HG02938 (cell line): ENCODE measurements around the gene CD164L2.
"Not testable (repeated sequence)": the region's sequence is repeated elsewhere in the genome, so short reads cannot be mapped to it uniquely, and the experiment has no call there.

ENCODE experiments used
- ATAC-seq: cut with Tn5 transposase; IDR thresholded peaks from one replicate; pipeline ENCODE4 v1.9.1; 2021; ENCODE audit warnings: mild to moderate bottlenecking, moderate library complexity; ENCODE audit not compliant: unreplicated experiment

CD164L2 gene

GRCh38 chr1:27391511-27392095, 8.5 kb upstream of the CD164L2 start:
- no peak for ATAC-seq

- ATAC-seq, result no peak
Measured at GRCh38 chr1:27388337-27389005, 5.3 kb upstream of the CD164L2 start.

DNA sequence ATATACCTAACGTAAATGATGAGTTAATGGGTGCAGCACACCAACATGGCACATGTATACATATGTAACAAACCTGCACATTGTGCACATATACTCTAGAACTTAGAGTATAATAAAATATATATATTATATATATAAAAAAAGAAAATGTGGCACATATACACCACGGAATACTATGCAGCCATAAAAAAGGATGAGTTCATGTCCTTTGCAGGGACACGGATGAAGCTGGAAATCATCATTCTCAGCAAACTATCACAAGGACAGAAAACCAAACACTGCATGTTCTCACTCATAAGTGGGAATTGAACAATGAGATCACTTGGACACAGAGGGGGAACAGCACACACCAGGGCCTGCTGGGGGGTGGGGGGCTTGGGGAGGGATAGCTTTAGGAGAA, 1.7 kb upstream of the CD164L2 start:
- ATAC-seq, result not testable (repeated sequence)

DNA sequence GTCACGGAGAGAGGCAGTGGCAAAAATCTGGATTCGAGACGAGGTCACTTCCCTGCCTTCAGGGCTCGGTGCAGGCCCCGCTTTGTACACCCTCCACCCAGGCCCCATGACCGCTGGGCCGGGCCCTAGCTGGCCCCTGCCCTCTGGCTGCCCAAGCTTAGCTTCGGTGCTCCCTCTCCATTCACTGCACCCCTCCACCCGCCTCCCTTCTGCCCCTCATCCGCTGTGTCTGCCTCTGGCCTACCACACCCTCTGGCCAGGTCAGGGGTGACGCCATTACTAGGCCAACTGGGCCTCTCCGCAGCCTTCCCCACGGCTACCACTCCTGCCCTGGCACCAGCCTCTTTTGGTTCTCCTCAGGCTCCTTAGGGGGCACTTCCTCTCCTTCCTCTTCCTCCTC, 528 bp upstream of the CD164L2 start:
- no peak for ATAC-seq

DNA sequence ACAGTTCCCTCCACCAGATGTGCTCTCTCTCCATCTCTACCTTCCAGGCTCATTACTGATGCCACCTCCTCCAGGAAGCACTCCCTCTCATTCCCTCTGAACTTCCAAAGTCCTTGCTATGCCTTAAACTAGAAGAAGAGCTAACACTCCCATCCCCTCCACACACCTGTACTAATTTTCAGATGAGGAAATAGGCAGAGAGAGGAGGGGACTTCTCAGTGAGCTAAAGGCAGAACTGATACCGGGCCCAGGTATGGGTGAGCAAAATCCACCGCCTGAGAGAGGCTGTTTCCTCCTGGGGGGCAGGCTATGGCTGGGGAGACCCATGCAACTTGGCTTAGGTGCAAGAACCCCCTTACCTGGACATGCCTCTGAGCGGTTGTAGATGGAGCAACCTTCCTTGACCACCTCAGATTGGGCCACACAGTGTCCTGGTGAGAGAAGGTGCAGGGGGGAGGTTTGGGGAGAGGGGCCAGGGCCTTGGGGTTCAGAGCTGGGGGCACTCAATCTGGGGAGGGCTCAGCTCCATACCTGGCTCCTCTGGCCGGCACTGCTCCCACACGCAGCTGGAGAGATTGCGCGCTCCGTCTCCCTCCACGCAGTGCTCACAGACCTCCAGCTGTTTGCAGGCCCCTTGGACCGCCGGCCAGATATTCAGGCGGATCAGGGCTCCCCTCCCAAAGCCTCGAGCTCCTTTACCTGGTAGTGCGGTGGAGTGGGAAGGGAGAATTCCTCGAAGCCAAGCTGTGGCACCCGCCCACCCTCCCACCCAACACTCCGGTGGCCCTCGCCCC, 967 bp downstream of the CD164L2 start:
- no peak for ATAC-seq

GRCh38 chr1:27380766-27381733, 2.1 kb downstream of the CD164L2 start:
- no peak for ATAC-seq

DNA sequence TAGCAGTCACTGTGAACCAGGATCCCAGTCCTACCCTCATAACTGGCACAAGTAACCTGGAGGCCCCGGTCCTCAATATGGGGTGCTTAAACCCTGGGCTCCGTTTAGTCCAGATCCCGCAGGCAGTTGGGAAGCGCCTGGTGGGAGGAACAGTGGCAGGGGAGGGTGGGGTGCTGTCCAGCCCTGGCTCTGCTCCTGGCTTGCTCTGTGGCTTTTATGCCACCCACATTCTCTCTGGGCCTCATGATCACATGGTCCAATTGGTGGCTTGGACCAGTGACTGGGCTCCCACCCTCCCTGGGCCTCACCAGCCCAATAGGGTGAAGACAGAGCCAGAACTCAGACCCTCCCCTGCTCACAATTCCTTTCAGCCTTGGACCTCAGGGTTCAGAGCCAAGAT, 2.9 kb downstream of the CD164L2 start:
- ATAC-seq, result no peak

GRCh38 chr1:27379564-27380122, 3.5 kb downstream of the CD164L2 start:
- ATAC-seq, result no peak

DNA sequence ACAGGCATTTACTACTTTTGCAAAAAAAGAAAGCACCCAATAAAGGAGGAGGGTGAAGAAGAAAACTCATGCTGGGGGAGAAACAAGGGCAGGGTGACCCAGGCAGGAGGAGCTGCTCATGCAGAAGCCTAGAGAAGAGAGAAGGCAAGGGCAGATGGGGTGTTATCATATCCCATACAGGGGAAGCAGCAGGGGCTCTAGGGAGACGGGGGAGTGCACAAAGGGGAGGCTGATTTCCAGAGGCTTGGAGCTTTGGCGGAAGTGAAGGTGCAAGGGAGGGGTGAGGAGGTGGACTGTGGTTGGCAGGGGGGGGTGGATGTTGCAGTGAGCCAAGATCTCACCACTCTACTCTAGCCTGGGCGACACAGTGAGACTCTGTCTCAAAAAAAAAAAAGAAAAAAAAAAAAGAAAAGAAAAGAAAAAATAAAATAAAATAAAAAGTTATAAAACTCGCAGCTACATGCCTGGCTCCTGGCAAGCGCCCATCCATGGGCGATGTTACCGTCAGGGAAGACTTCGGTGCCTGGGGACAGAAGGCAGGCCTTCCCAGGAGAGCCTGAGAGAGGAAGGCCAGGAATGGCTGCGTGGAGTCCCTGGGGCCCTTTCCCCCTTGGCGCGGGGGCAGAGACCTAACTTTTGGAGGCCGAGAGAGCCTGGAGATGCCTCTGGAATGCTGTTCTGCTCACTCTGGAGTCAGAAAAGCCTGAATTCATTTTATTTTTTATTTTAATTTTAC, 5.2 kb downstream of the CD164L2 start:
- ATAC-seq, result no peak

DNA sequence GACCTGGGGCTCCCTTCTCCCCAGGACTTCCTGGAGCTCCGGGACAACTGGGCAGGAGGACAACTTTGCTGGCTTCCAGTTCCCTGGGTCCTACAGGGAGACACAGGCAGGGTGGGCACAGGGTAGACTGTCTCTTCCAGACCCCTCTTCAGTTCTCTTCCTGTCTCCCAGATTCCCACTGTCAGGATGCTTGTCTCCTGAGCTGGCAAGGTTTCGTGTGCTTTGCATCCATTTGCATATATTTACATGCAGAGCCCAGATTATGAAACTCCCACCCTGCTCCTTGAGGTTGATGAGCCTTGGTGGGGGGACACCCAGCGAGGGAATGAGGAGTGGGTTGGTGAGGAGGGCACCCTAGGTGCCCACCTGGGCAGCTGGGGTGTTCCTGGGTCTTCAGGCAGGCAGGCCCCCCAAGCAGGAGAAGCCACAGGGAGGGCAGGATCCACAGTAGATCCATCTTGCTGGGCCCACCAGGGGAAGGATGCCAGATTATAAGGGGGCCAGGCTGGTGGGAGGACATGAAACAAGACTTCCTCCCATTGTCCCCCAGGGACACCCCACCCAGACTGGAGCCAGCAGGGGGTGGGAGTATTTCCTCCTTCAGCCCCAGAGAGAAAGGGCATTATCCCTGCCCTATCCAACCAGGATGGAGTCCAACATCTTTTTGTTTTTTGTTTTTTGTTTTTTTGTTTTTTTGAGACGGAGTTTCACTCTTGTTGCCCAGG, 8.6 kb downstream of the CD164L2 start, which contains the start of gene FCN3:
Gene FCN3, minus strand, starts transcription at position 463 of the 725 bp plus-strand sequence. Its CDS starts 6 bp downstream, at position 457.
- no peak for ATAC-seq

DNA sequence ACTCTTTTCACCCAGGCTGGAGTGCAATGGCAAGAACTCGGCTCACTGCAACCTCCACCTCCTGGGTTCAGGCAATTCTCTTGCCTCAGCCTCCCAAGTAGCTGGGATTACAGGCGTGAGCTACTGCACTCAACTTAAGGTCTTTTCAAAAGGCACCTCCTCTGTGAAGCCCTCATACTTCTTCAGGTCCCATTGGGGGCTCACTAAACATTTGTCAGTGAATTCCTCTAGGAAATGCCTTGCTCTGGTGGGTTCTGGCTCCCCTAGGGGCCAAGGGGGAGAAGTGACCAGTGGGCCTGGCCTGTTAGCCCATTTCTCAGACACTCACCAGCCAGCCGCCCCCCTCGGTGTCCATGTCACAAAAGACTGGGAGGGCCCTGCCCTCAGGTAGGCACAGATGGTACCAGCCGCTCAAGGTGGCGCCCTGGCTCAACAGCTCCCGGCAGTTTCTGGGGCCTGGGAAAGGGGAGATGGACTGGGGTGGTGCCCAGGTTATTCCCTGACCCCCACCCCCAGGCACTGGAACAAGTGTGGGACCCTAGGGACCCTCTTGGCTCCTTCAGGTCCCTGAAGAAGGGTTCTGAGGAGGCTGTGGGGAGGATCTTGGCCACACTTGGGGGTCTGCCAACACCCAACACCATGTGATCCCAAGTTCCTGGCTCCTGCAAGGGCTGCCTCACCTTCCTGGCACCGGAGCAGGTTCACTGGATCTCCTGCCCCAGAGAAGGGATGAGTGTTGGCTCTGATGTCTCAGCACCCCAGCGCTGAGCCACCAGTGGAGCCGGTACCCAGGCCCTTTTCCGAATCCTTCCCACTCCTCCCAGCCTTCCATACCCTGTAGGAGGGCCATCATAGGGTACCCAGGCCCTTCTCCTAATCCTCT, 10.1 kb downstream of the CD164L2 start:
- no peak for ATAC-seq

DNA sequence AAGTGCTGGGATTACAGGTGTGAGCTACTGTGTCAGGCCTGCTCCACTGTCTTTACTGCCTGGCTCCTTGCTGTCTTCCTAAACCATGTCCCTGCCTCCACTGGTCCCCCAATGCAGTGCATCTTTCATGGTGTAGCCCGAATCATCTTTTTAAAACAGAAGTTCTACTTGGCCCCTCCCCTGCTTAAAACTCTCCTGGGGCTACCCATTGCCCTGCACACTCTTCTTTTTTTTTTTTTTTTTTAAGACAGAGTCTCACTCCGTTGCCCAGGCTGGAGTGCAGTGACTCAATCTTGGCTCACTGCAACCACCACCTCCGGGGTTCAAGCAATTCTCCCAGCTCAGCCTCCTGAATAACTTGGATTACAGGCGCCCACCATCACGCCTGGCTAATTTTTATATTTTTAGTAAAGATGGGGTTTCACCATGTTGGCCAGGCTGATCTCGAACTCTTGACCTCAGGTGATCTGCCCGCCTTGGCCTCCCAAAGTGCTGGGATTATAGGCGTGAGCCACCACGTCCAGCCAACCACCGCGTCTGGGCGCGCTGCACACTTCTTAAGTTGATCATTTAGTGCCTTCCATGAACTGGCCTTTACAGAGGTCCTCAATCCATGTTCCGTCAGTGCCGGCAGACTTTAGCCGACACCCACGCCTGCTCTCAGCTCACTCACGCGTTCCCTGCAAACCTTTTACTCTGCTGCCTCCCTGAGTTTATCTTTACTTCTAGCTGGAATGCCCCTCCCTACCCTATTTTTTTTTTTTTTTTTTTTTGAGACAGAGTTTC, 10.9 kb downstream of the CD164L2 start:
- ATAC-seq, result no peak

GRCh38 chr1:27368869-27369582, 14.1 kb downstream of the CD164L2 start:
- ATAC-seq, result no peak

- ATAC-seq, result no peak
Measured at GRCh38 chr1:27367160-27367650, 15.9 kb downstream of the CD164L2 start.

GRCh38 chr1:27366411-27367159, 16.5 kb downstream of the CD164L2 start, which contains the start of gene MAP3K6:
TSS of gene MAP3K6 (minus strand) at chr1:27366961. CDS start at chr1:27366597, 364 bp downstream.
- ATAC-seq, result no peak

DNA sequence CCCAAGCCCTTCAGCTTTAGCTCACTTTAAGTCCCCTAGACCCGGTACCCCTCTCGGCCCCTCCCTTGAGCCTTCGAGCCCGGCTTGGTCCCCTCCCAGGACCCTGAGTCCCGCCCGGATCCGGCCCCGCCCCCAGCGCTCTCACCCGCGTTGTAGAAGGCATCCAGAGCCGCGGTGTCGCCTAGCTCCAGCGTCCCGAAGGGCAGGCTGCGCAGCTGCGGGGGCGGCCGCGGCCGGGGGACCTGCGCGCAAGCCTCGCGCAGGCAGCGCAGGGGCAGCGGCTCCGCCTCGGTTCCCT, 17.1 kb downstream of the CD164L2 start:
- ATAC-seq, result no peak
